ENCODE results near the gene BTBD6. TPM values are rescaled to one million over a fixed set of nuclear protein-coding genes. Genes with fewer than 3 reads are reported as not detected.

BTBD6 gene
- total and polyA plus RNA-seq, 2 experiments from 2014 or later, result 42.2 to 47.5 TPM

DNA sequence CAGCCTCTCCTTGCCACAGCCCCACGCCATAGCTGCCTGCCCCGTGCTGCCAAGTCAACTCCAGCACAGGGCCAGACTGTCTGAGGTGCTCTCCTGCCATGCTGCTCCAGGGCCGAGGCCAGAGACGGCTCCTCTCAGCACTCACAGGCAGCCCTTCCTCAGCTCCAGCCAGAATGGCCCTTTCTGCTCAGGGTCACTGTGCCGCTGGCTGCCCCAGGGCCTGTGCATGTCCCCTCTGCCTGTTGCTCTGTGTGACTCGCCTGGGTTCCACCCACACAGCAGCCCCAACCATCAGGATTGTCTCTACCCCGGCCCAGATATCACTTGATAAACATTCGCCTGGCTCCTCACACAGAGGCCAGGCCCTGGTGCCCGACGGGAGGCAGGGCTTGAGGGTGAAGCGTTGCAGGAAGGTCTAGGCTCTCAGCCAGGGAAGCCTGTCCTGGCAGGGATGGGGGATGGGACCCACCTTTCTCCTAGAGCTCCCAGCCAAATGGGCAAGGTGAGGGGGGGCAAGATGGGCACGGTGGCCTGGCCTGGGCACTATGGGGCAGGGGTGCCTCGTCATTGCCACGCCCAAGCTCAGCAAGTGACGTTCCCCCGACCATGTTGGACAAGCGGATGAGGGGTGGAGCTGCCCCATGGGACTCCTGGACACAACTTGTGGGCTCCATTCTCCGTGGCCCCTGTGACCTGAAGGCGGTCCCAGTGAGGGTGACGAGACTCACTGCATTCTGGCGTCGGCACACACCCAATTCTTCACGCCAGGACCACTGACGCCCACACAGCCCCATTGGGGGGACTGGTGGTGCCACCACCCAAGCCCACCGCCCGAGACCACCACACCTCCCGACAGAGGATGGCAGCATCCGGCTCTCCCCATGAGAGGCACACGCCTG is 27.4 kb upstream of the BTBD6 start:
- H2AFZ ChIP-seq, result no peak overlapping the region
- no peaks in the 10 kb centered on the region for H3K4me1 ChIP-seq (ENCODE audit: insufficient read depth)
- no peak overlapping the region for H3K4me3 ChIP-seq
- H3K27ac ChIP-seq, result no peak overlapping the region
- no peaks in the 10 kb centered on the region for H4K20me1 ChIP-seq (ENCODE audit: insufficient read depth, poor library complexity, severe bottlenecking)
- no peaks in the 10 kb centered on the region for H3K27me3 ChIP-seq
- no peaks in the 10 kb centered on the region for H3K79me2 ChIP-seq
- no peaks in the 10 kb centered on the region for H3K9me2 ChIP-seq (replicated peaks; ENCODE audit: insufficient read depth)
- DNase-seq (ENCODE audit: low spot score), result no peak
- TF ChIP-seq EZH2 (IDR thresholded peaks at IDR 0.05; ENCODE audit: borderline replicate concordance) (no peak), EZH2phosphoT487 (IDR thresholded peaks at IDR 0.05; ENCODE audit: low read depth, severe bottlenecking, unreplicated experiment) (no peak), CTCF (IDR thresholded peaks at IDR 0.05; ENCODE audit: poor library complexity) (no peak)
- no peaks in the 10 kb centered on the region for H3K36me3 ChIP-seq (replicated peaks; ENCODE audit: insufficient read depth, low read depth)
- no peaks in the 10 kb centered on the region for H3K9me3 ChIP-seq (ENCODE audit: low read depth)
- WGBS (ENCODE audit: low lambda C conversion rate, missing lambda C conversion rate), result 92% methylated on average over 28 of the region's 29 CpGs
- no peak overlapping the region for H3K4me2 ChIP-seq

DNA sequence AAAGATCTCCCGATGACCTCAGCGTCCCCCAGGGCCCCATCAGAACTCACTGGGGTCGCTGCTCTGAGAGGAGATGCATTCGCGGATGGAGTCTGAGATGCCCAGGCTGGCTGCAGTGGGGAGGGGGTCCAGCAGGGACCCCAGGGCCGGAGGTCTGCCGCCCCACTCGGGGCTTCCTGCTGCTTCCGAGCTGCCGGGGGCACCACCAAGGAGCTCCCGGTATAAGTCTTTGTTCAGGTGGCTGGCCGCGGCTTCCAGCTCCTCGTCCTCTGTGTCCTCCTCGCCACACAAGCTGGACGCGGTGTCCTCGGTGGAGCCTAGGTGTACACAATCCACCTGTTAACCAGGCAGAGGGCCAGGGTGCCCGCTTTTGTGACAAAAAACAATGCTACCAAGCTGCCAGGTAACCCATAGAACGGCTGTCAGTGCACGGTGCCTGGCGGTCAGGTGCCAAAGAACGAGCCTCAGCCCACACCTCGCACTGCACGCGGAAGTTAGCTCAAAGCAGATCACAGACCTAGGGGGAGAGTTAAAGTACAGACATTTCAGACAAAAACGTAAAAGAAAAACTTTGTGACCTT is 26.6 kb upstream of the BTBD6 start:
- no peaks in the 10 kb centered on the region for H3K27me3 ChIP-seq
- no peak for TF ChIP-seq EZH2 (IDR thresholded peaks at IDR 0.05; ENCODE audit: borderline replicate concordance)
- no peak for TF ChIP-seq CTCF (IDR thresholded peaks at IDR 0.05; ENCODE audit: poor library complexity)
- TF ChIP-seq EZH2phosphoT487 (IDR thresholded peaks at IDR 0.05; ENCODE audit: low read depth, severe bottlenecking, unreplicated experiment), result no peak
- no peaks in the 10 kb centered on the region for H3K4me1 ChIP-seq (ENCODE audit: insufficient read depth)
- no peak overlapping the region for H3K27ac ChIP-seq
- H3K36me3 ChIP-seq (replicated peaks; ENCODE audit: insufficient read depth, low read depth), result no peaks in the 10 kb centered on the region
- H3K4me2 ChIP-seq, result no peak overlapping the region
- no peak overlapping the region for H3K4me3 ChIP-seq
- no peak for DNase-seq (ENCODE audit: low spot score)
- H3K9me3 ChIP-seq (ENCODE audit: low read depth), result no peaks in the 10 kb centered on the region
- H3K9me2 ChIP-seq (replicated peaks; ENCODE audit: insufficient read depth), result no peaks in the 10 kb centered on the region
- H3K79me2 ChIP-seq, result no peaks in the 10 kb centered on the region
- 86% methylated on average over 27 of the region's 27 CpGs for WGBS (ENCODE audit: low lambda C conversion rate, missing lambda C conversion rate)
- no peak overlapping the region for H2AFZ ChIP-seq
- no peaks in the 10 kb centered on the region for H4K20me1 ChIP-seq (ENCODE audit: insufficient read depth, poor library complexity, severe bottlenecking)

DNA sequence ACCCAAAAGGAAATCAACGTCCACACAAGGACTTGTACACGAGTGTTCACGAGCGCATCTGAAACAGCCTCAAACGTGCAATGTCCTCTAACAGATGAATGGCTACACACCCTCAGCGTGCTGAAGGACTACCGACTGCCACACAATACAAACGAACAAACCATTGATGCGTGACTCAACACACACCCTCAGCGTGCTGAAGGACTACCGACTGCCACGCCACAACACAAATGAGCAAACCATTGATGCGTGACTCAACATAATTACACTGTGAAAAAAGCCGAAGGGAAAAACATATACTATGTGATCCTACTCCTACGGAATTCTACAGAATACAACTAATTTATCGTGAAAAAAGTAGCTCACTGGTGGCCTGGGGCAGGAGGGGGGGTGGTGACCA is 25.1 kb upstream of the BTBD6 start:
- Histone ChIP-seq H3K4me3 (no peak overlapping the region), H3K27me3 (no peaks in the 10 kb centered on the region), H3K9me3 (ENCODE audit: low read depth) (no peaks in the 10 kb centered on the region), H3K4me2 (no peak overlapping the region), H3K9me2 (replicated peaks; ENCODE audit: insufficient read depth) (no peaks in the 10 kb centered on the region), H3K27ac (no peak overlapping the region), H3K36me3 (replicated peaks; ENCODE audit: insufficient read depth, low read depth) (no peaks in the 10 kb centered on the region), H3K4me1 (ENCODE audit: insufficient read depth) (no peaks in the 10 kb centered on the region), H2AFZ (no peak overlapping the region), H4K20me1 (ENCODE audit: insufficient read depth, poor library complexity, severe bottlenecking) (no peaks in the 10 kb centered on the region), H3K79me2 (no peaks in the 10 kb centered on the region)
- no peak for DNase-seq (ENCODE audit: low spot score)
- WGBS (ENCODE audit: low lambda C conversion rate, missing lambda C conversion rate), result 89% methylated on average over 16 of the region's 16 CpGs
- TF ChIP-seq EZH2phosphoT487 (IDR thresholded peaks at IDR 0.05; ENCODE audit: low read depth, severe bottlenecking, unreplicated experiment) (no peak), EZH2 (IDR thresholded peaks at IDR 0.05; ENCODE audit: borderline replicate concordance) (no peak), CTCF (IDR thresholded peaks at IDR 0.05; ENCODE audit: poor library complexity) (no peak)
